ENCODE results near the gene MYOF. TPM values are rescaled to one million over a fixed set of nuclear protein-coding genes. Genes with fewer than 3 reads are reported as not detected.

MYOF gene
- polyA plus RNA-seq, 1 donor (not counting 4 experiments of a cell fraction or from before 2014, with no cell fraction given): 232 TPM

GRCh38 chr10:93336110-93336509, 146.0 kb downstream of the MYOF start:
- TF ChIP-seq, protein P1, sequence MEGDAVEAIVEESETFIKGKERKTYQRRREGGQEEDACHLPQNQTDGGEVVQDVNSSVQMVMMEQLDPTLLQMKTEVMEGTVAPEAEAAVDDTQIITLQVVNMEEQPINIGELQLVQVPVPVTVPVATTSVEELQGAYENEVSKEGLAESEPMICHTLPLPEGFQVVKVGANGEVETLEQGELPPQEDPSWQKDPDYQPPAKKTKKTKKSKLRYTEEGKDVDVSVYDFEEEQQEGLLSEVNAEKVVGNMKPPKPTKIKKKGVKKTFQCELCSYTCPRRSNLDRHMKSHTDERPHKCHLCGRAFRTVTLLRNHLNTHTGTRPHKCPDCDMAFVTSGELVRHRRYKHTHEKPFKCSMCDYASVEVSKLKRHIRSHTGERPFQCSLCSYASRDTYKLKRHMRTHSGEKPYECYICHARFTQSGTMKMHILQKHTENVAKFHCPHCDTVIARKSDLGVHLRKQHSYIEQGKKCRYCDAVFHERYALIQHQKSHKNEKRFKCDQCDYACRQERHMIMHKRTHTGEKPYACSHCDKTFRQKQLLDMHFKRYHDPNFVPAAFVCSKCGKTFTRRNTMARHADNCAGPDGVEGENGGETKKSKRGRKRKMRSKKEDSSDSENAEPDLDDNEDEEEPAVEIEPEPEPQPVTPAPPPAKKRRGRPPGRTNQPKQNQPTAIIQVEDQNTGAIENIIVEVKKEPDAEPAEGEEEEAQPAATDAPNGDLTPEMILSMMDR (optimal IDR thresholded peaks at IDR 0.05 in 1 of 3, IDR thresholded peaks at IDR 0.05 in 1 of 3, conservative IDR thresholded peaks at IDR 0.05 in 1 of 3; ENCODE audit: extremely low read depth in 1 of 3, insufficient read depth in 2 of 3, low read length in 3 of 3): no peak
- no peak for TF ChIP-seq EZH2 (IDR thresholded peaks at IDR 0.05; ENCODE audit: low read length)
- FAIRE-seq: peak; percentile 39
- Histone ChIP-seq H3K36me3 (ENCODE audit: control insufficient read depth in 2 of 2, extremely low read depth in 1 of 2, insufficient read depth in 2 of 2, low read length in 2 of 2) (peaks cover 45 to 46% of the 10 kb centered on the region in 2 experiments), H3K27ac (ENCODE audit: control insufficient read depth, insufficient read depth, low read length) (no peak overlapping the region), H3K9me3 (ENCODE audit: control insufficient read depth, low read depth, low read length) (peaks cover 6% of the 10 kb centered on the region), H4K20me1 (ENCODE audit: control insufficient read depth, extremely low read depth, insufficient read depth, low read length) (peaks cover 2% of the 10 kb centered on the region), H3K4me1 (ENCODE audit: control insufficient read depth, extremely low read depth, insufficient read depth, low read length) (peaks cover 30% of the 10 kb centered on the region), H2AFZ (ENCODE audit: control insufficient read depth, low read length) (no peak overlapping the region), H3K4me2 (ENCODE audit: control insufficient read depth, extremely low read depth, insufficient read depth, low read depth, low read length) (no peak overlapping the region), H3K9ac (ENCODE audit: control insufficient read depth, extremely low read depth, insufficient read depth, low read length) (no peak overlapping the region), H3K9me1 (ENCODE audit: control insufficient read depth, extremely low read depth, insufficient read depth, low read length) (no peaks in the 10 kb centered on the region), H3K79me2 (ENCODE audit: control insufficient read depth, insufficient read depth, low read length) (no peaks in the 10 kb centered on the region), H3K4me3 (ENCODE audit: control insufficient read depth in 2 of 3, extremely low read depth in 1 of 3, insufficient read depth in 2 of 3, low read depth in 1 of 3, low read length in 3 of 3) (no peak overlapping the region), H3K27me3 (ENCODE audit: control insufficient read depth, extremely low read depth, insufficient read depth, low read length) (no peaks in the 10 kb centered on the region)
- no peak for DNase-seq (ENCODE audit: low read depth, low spot score)
- dilution Hi-C loops (cut with MboI; ENCODE audit: extremely low pct_ligation_motif_present, low sequenced_read_pairs): no loop called here

DNA sequence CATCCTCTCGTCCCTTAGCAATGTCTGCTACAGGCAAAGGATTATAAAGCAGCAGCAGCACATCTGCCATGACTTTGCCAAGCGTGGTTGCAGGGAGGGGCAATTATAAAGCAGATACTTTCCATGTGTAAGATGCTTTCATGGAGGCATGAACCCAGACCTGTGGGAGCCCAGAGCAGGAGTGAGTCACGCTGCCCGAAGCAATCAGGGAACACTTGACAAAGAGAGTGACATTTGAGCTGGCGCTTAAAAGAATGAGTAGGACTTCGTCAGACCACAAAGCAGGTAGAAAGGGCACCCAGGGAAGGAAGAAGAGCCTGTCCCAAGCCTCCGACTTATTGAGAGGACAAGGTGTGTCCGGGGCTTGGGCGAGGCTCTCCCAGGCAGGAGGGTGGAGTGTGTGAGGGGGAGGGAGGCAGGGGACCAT, 147.2 kb downstream of the MYOF start:
- H3K4me2 ChIP-seq (ENCODE audit: control insufficient read depth, extremely low read depth, insufficient read depth, low read depth, low read length): no peak overlapping the region

More for the DNA sequence above, 147.2 kb downstream of the MYOF start:
- Histone ChIP-seq H3K27ac (ENCODE audit: control insufficient read depth, insufficient read depth, low read length) (peak overlapping the region; percentile 45), H2AFZ (ENCODE audit: control insufficient read depth, low read length) (no peak overlapping the region), H3K79me2 (ENCODE audit: control insufficient read depth, insufficient read depth, low read length) (no peaks in the 10 kb centered on the region), H4K20me1 (ENCODE audit: control insufficient read depth, extremely low read depth, insufficient read depth, low read length) (peaks cover 2% of the 10 kb centered on the region), H3K36me3 (ENCODE audit: control insufficient read depth in 2 of 2, extremely low read depth in 1 of 2, insufficient read depth in 2 of 2, low read length in 2 of 2) (peaks cover 48 to 51% of the 10 kb centered on the region in 2 experiments), H3K9ac (ENCODE audit: control insufficient read depth, extremely low read depth, insufficient read depth, low read length) (no peak overlapping the region), H3K27me3 (ENCODE audit: control insufficient read depth, extremely low read depth, insufficient read depth, low read length) (no peaks in the 10 kb centered on the region), H3K4me1 (ENCODE audit: control insufficient read depth, extremely low read depth, insufficient read depth, low read length) (peaks cover 30% of the 10 kb centered on the region), H3K9me1 (ENCODE audit: control insufficient read depth, extremely low read depth, insufficient read depth, low read length) (no peaks in the 10 kb centered on the region), H3K9me3 (ENCODE audit: control insufficient read depth, low read depth, low read length) (peaks cover 6% of the 10 kb centered on the region), H3K4me3 (ENCODE audit: control insufficient read depth in 2 of 3, extremely low read depth in 1 of 3, insufficient read depth in 2 of 3, low read depth in 1 of 3, low read length in 3 of 3) (no peak overlapping the region)
- FAIRE-seq: peak; percentile 94
- DNase-seq (ENCODE audit: low read depth, low spot score): peak; percentile 93
- dilution Hi-C loops (cut with MboI; ENCODE audit: extremely low pct_ligation_motif_present, low sequenced_read_pairs): no loop called here
- TF ChIP-seq EZH2 (IDR thresholded peaks at IDR 0.05; ENCODE audit: low read length): no peak
- TF ChIP-seq, protein P1 (optimal IDR thresholded peaks at IDR 0.05 in 1 of 3, IDR thresholded peaks at IDR 0.05 in 1 of 3, conservative IDR thresholded peaks at IDR 0.05 in 1 of 3; ENCODE audit: extremely low read depth in 1 of 3, insufficient read depth in 2 of 3, low read length in 3 of 3): no peak
